Right lobe of liver (tissue), 6 donors: ENCODE measurements around the gene PARP14. TPM values are rescaled to one million over a fixed set of nuclear protein-coding genes. Genes with fewer than 3 reads are reported as not detected.
"Not testable (repeated sequence)": the region's sequence is repeated elsewhere in the genome, so short reads cannot be mapped to it uniquely, and the experiment has no call there.

Experiments used
- ATAC-seq, 4 donors: fragments of 200-7000 bp; cut with Tn5 transposase; one replicate each; pipeline ENCODE4 v1.9.1; 2020; ENCODE audit warnings: mild to moderate bottlenecking in 4 of 4, moderate library complexity in 4 of 4
- DNase-seq, 3 donors: peaks; one replicate each; pipeline ENCODE4 v3.0.0-alpha.2; 2020
- H3K27ac ChIP-seq, 3 donors: fragments of 200-600 bp; one replicate each; pipeline ENCODE4 v1.8.0; 2022
- H3K27me3 ChIP-seq, 2 donors: fragments of 200-600 bp; one replicate each; pipeline ENCODE4 v1.8.0; 2022
- H3K36me3 ChIP-seq, 4 donors: fragments of 200-600 bp; sonication (generic) in 1 of 4; one replicate each; pipeline versions ENCODE4 v1.5.1 to v1.8.0; 2017 to 2022; ENCODE audit warnings: control low read depth in 1 of 4
- H3K4me1 ChIP-seq, 4 donors: fragments of 200-600 bp; sonication (generic) in 1 of 4; one replicate each; pipeline versions ENCODE4 v1.5.1 to v1.8.0; 2017 to 2022; ENCODE audit warnings: control low read depth in 1 of 4
- H3K4me3 ChIP-seq, 3 donors: fragments of 200-600 bp; one replicate each; pipeline ENCODE4 v1.8.0; 2022
- H3K9me3 ChIP-seq, 4 donors: fragments of 200-600 bp; sonication (generic) in 1 of 4; one replicate each; pipeline versions ENCODE4 v1.5.1 to v1.8.0; 2017 to 2022; ENCODE audit warnings: control low read depth in 1 of 4
- CTCF ChIP-seq, 4 donors: fragments of 200-600 bp in 3 of 4; fragments of 450-650 bp in 1 of 4; IDR thresholded peaks; one replicate each; pipeline versions ENCODE4 v1.5.1 to v1.8.0; 2016 to 2022; ENCODE audit warnings: antibody characterized with exemption in 4 of 4, mild to moderate bottlenecking in 2 of 4
- POLR2A ChIP-seq: fragments of 450-650 bp; IDR thresholded peaks from one replicate; pipeline ENCODE4 v1.6.1; 2017; ENCODE audit warnings: antibody characterized with exemption, mild to moderate bottlenecking
- WGBS: methylation state at CpG from one replicate; pipeline ENCODE4 v1.1.6; 2018; ENCODE audit warnings: low coverage, low lambda C conversion rate; ENCODE audit not compliant: insufficient coverage; ENCODE audit errors: missing lambda C conversion rate; 5-methylcytosine and 5-hydroxymethylcytosine counted together
- intact Hi-C, 2 donors: fragments of 100-400 bp; cut with DNase I; formaldehyde crosslinking; loops; one replicate each; pipeline versions ENCODE4 v1.11.2 to v1.14.1; 2022
- total RNA-seq, 6 experiments: library from RNA; depleted of rRNA in 2 of 6; stranded (reverse); fragments of >200 nt in 2 of 6; fragmentation: NEBNext Ultra II Directional in 3 of 6; extraction: Animal tissue kit (Norgen Biotek cat#: 25700) in 3 of 6; gene quantifications; one replicate each; pipeline versions ENCODE4 v1.1.0 to v1.2.4, GENCODE V29; 2016 to 2023
- donor health status: DM: no; HTN: yes; CAD: no.
- donor health status: DM: no; HTN: no; CAD: no.
- donor health status: DM: no; HTN: no; CAD: no.
- donor health status: DM: no; HTN: yes; CAD: no.
- donor health status: DM: no; HTN: yes; CAD: no.

PARP14 gene
- total RNA-seq, 6 experiments from 2014 or later: 35.2 to 111 (median 37.3) TPM

GRCh38 chr3:122681284-122681973, 790 bp downstream of the PARP14 start:
- TF ChIP-seq CTCF (IDR thresholded peaks at IDR 0.05): no peak
- intact Hi-C loops: loop anchor here (5.0 to 10.0 kb wide), 2 partner anchors 117 to 119 kb away; partner anchors contain the start of genes DTX3L (in 2 of the 2) and PARP9 (in 2 of the 2)
- Histone ChIP-seq H3K9me3 (no peaks in the 10 kb centered on the region), H3K4me3 (peak overlapping the region; percentile 55 to 91 (median 83)), H3K4me1 (peaks cover 0 to 43% (median 13%) of the 10 kb centered on the region in 4 donors), H3K27ac (peak overlapping the region; percentile 95 to 98 (median 97)), H3K36me3 (peaks cover 0 to 9% (median under 1%) of the 10 kb centered on the region in 4 donors), H3K27me3 (no peaks in the 10 kb centered on the region)
- DNase-seq (no peak), ATAC-seq (no peak)
- 12% methylated on average over 15 of the region's 24 CpGs for WGBS

GRCh38 chr3:122681974-122682409, 1.4 kb downstream of the PARP14 start:
- Histone ChIP-seq H3K9me3 (no peaks in the 10 kb centered on the region), H3K4me1 (peaks cover 0 to 43% (median 13%) of the 10 kb centered on the region in 4 donors), H3K36me3 (peaks cover 0 to 14% (median 3%) of the 10 kb centered on the region in 4 donors), H3K27me3 (no peaks in the 10 kb centered on the region), H3K27ac (peak overlapping the region in 2 of 3 donors; percentile 95 to 97), H3K4me3 (peak overlapping the region; percentile 55 to 91 (median 83))
- no peak for TF ChIP-seq POLR2A
- no peak for TF ChIP-seq CTCF (IDR thresholded peaks at IDR 0.05)
- 35% methylated on average over 3 of the region's 3 CpGs for WGBS
- DNase-seq (no peak), ATAC-seq (no peak)
- intact Hi-C loops: loop anchor here (5.0 to 10.0 kb wide), 2 partner anchors 117 to 120 kb away; partner anchors contain the start of genes DTX3L (in 2 of the 2) and PARP9 (in 2 of the 2)

DNA sequence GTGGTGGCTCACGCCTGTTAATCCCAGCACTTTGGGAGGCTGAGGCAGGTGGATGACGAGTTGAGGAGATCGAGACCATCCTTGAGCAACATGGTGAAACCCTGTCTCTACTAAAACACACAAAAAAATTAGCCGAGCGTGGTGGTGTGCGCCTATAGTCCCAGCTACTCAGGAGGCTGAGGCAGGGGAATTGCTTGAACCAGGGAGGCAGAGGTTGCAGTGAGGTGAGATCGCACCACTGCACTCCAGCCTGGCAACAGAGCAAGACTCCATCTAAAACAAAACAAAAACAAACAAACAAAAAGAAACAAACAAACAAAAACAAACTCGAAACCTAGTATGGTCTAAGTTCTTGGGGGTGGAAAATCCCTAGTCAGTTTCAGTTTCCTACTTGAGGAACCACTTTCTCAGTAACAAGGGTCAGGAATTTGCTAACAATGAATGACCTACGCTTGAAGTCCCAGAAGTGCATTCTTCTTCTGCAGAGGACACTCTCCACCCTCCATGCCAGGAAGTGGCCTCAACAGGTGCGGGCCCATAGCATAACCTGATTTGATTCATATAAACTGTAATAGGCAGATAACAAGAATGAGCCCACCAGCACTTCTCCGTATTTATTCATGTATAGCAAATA, 2.3 kb downstream of the PARP14 start:
- WGBS: 70% methylated on average over 11 of the region's 11 CpGs
- peak overlapping the region; percentile 14 to 97 (median 30) for H3K27ac ChIP-seq
- ATAC-seq, H3K9me3 ChIP-seq, DNase-seq, H3K27me3 ChIP-seq: not testable (repeated sequence)
- H3K4me1 ChIP-seq: peaks cover 0 to 43% (median 13%) of the 10 kb centered on the region in 4 donors
- peak overlapping the region in 1 of 3 donors; percentile 83 for H3K4me3 ChIP-seq
- intact Hi-C loops: loop anchor here (5.0 to 10.0 kb wide), 2 partner anchors 118 to 121 kb away; partner anchors contain the start of genes DTX3L (in 2 of the 2) and PARP9 (in 2 of the 2)
- H3K36me3 ChIP-seq: peaks cover 0 to 21% (median 3%) of the 10 kb centered on the region in 4 donors

- Histone ChIP-seq H3K4me3 (no peak overlapping the region), H3K4me1 (peaks cover 0 to 38% (median 6%) of the 10 kb centered on the region in 4 donors), H3K9me3 (no peaks in the 10 kb centered on the region), H3K36me3 (peaks cover 0 to 25% (median 14%) of the 10 kb centered on the region in 4 donors), H3K27ac (no peak overlapping the region), H3K27me3 (no peaks in the 10 kb centered on the region)
- DNase-seq (no peak), ATAC-seq (peak; percentile 16 to 67 (median 46))
- WGBS: no CpG with 5 or more reads among the region's 2 CpGs
- no peak for TF ChIP-seq POLR2A
- no peak for TF ChIP-seq CTCF (IDR thresholded peaks at IDR 0.05)
- intact Hi-C loops: loop anchor here in 1 of 2 donors (10.0 kb wide), 1 partner anchor 122 kb away; the partner anchor contains the start of genes DTX3L and PARP9
Measured at GRCh38 chr3:122687298-122687697, 6.7 kb downstream of the PARP14 start.
